Endometrial microvascular endothelial cells (primary cell): ENCODE results near the gene IGFN1. TPM values are rescaled to one million over a fixed set of nuclear protein-coding genes. Genes with fewer than 3 reads are reported as not detected.
"Not testable (repeated sequence)": the region's sequence is repeated elsewhere in the genome, so short reads cannot be mapped to it uniquely, and the experiment has no call there.

ENCODE experiments used
- in situ Hi-C: cut with HindIII; loops from 2 replicates; pipeline ENCODE4 v1.10.0; 2017; ENCODE audit warnings: low sequenced_read_pairs, low pct_unique_long_range_greater_than_20kb; ENCODE audit errors: inconsistent ontology term
- total RNA-seq: library from RNA; depleted of rRNA; stranded (reverse); fragments of >200 nt; gene quantifications from one replicate; pipeline ENCODE4 v1.2.3, GENCODE V29; 2015; ENCODE audit errors: inconsistent ontology term

Gene IGFN1
- total RNA-seq, 1 donor from 2014 or later: not detected

DNA sequence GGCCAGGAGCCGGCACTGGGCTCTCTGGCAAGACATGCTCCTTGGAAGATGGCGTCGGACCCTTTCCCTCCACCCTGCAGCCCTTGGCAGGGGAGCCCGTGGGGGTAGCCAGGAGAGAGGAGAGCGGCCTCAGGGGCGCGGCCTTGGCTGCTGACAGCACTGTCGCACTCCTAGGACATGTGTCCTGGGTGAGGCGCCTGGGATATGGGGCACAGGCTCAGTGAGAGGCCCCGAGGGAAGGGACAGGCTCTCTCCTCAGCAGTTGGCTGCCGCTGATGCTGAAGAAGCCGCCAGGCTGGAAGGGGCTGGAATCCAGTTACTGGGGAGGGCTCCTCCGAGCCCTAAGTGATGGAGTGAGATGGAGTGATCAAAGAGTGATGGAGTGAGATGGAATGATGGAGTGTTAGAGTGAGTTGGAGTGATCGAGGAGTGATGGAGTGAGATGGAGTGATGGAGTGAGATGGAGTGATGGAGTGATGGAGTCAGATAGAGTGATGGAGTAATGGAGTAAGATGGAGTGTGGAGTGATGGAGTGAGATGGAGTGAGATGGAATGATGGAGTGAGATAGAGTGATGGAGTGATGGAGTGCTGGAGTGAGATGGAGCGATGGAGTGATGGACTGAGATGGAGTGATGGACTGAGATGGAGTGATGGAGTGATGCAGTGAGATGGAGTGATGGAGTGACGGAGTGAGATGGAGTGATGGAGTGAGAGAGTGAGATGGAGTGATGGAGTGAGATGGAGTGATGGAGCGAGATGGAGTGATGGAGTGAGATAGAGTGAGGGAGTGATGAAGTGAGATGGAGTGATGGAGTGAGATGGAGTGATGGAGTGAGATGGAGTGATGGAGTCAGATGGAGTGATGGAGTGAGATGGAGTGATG, 65.1 kb downstream of the IGFN1 start:
- in situ Hi-C loops: no loop called here

DNA sequence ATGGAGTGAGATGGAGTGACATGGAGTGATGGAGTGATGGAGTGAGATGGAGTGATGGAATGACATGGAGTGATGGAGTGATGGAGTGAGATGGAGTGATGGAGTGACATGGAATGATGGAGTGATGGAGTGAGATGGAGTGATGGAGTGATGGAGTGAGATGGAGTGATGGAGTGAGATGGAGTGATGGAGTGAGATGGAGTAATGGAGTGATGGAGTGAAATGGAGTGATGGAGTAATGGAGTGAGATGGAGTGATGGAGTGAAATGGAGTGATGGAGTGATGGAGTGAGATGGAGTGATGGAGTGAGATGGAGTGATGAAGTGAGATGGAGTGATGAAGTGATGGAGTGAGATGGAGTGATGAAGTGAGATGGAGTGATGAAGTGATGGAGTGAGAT, 67.5 kb downstream of the IGFN1 start:
- in situ Hi-C loops: not testable (repeated sequence)

DNA sequence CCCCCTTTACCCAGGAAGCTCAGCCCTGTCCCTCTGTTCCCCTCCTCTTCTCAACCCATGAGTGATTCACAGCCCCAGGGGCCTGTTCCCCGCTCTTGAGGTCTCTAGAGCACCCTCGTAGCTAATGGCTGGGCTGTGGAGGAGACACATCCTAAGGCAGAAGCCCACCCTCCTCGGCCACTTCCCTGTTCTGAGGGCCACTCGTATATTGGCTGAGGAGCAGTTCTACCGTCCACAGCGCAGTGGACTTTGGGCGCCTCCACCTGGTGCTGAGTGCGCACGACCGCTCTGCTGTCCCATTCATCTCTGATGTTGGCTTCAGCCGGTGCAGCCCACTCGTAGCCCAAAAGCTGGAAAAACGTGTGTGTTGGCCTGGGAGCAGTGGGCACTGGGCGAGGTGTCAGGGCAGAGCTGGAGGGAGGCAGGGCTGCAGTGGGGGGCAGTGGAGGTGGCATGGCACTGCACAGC, 68.2 kb downstream of the IGFN1 start:
- in situ Hi-C loops: no loop called here

DNA sequence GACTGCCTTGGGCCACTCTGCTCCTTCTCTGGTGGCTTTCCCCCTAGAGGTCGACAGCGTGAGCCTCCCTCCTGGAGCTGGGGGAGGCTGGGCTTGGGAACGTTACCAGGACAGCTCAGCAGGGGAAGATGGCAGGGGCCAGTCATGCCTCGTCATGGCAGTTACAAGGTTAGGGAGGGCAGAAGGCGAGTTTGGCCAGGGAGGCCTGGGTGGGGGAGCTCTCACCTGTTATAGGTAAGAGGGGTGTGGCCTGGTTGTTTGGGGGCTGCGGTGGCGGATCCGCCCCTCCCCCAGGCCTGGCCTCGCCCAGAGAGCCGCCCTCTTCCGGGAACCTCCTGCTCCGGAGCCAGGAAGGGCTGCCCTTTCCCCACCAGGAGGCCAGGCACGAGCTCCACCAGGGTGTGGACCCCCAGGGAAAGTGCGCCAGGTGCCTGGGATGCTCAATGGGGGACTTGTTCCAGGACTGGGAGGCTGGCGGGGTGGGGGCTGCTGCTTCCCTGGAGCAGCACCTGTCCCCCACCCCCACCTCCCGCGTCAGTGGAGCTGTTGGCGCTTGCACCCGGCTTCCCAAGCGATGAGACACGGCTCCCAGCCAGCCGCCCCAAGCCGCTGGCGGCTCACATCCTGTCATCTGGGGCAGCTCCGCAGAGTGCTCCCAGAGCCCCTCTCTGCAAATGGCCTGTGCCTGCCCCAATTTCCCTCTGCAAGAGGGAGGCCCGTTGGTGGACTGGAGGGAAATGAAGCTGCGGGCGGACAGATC, 69.0 kb downstream of the IGFN1 start:
- in situ Hi-C loops: no loop called here

DNA sequence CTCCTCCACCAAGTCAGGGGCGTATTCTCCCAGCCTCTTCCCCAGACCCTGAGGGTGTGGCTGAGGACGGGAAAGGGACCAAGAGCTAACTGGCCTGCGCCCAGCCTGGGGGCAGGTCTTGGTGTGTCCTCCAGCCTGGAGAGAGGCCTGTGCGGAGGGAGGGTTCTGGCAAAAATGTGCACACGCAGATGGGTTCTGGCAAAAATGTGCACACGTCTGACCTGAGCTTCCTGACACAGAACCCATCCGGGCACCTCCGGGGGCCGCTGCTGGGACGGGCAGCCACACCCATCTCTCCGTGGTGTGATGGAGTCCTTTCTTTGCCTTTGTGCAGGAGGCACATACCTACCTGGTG, 69.6 kb downstream of the IGFN1 start:
- in situ Hi-C loops: no loop called here

DNA sequence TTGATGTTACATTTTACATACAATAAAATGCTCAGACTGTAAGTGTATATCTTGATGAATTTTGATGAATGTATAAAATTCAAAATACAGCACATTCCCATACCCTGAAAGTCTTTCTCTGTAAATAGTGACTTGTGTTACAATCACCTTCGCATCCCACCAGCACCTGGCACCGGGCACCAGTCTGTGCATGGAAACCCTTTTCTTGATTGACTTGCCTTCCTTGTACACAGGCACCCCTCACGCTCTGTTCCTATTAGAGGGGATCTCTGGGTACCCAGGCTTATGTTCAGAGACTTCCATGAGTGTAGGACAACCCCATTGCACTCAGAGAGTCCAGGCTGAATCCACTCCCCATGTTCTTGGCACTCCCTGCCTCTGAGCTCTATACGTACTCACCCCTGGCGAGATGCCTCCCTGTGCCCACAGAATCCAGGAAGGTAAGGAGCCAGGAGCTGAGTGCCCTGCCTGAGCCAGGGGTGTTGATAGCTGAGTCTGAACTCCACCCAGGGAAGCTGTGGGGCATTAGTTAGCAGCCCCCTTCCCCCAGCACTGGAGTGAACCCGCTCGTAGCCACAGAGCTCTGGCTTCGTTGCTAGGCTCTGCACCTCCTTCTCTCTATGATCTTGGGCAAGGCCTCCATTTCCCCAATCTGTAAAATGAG, 70.2 kb downstream of the IGFN1 start:
- in situ Hi-C loops: no loop called here

DNA sequence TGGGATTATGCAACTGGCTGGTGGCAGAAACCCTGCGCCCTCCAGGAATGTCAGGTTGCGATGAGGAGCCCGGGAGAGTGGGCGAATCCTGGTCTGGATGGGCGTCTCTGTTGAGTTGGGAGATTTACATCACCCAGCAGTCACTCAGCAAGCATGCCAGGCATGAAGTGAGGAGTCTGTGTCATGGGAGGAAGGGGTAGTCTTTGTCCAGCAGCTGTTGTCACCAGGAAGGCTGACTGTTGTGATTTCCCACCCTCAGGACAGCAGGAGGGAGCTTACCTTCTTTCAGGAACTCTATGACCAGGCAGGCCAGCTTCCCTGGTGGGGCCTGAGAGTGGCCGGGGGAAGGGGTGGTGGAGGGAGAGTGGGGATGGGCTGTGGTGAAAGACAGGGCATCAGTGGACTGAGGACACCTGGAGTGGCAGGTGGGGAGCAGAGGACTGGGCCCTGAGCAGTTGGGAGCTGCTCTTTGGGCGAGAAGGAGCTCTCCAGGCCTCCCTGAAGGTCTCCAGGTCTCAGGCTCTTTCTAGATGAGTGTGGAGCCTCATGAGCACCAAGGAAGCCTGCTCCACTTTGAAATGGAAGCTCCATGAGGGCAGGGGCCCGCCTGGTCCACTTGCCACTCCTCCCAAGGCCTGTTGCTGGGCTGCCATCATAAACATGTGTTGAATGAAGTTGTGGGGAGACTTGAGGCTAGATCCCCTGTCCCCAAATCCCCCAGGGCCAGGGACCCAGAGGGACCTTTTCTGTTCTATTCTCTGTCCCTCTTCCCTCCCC, 71.3 kb downstream of the IGFN1 start:
- in situ Hi-C loops: no loop called here

DNA sequence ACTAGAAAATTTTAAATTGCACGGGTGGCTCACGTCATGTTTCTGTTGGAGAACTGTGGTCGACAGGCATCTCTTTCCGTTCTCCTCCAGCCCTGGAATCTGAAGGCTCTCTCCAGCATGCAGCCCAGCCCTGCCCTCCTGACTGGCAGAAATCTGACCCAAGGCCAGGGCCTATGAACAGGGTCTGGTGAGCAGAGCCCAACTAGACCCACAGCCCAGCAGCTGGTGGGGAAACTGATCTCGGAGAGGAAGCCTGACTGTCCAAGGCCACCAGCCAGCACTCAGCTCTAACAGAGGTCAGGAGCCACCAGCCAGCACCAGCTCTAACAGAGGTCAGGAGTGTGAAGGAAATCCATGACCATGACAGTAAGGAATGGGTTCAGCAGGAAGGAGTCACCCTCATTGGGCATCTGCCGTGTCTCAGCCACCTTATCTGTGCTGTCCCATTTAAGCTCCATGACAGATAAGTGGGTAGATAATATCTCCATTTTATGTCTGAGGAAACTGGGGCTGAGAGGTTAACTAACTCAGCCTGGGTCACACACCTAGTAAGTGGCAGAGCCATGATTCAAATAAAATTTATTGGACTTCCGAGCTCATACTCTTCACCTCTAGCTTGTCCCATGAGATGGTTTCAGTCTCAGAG, 72.5 kb downstream of the IGFN1 start:
- in situ Hi-C loops: no loop called here

DNA sequence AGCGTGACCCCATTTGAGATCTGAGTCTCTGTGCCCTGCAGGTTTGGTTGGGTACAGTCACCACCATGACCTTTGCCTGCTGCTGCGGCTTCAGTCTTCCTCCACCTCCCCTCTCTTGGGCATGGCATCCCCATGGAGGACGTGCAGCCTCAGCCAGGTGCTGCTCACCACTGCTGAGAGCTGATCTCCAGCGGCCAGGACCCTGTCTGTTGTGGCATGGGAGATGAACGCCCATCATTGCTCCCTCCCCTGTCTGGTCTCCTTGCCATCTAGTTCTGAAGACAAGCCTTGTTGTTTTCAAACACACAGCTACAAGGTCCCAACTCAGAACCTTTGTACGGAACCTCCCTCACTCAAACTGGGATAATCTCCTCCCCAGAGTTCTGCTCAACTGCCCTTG, 73.4 kb downstream of the IGFN1 start:
- in situ Hi-C loops: no loop called here

DNA sequence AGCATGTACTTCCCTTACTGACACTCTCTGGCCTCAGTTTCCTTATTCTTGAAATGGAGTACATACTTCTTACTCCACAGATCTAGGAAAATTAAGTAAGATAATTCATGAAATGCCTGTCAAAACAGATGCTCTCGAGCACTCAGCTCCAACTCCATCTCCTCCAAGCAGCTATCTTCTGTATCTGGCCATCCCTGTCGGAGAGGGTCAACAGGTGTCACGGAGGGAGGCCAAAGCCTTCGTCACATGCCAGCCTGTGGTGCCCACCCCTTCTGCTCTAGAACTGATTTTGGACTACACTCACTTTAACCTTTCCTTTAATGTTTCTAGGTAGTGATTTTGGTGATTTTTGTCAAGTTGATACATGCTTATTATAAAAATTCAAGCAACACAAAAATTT, 73.9 kb downstream of the IGFN1 start:
- in situ Hi-C loops: no loop called here

DNA sequence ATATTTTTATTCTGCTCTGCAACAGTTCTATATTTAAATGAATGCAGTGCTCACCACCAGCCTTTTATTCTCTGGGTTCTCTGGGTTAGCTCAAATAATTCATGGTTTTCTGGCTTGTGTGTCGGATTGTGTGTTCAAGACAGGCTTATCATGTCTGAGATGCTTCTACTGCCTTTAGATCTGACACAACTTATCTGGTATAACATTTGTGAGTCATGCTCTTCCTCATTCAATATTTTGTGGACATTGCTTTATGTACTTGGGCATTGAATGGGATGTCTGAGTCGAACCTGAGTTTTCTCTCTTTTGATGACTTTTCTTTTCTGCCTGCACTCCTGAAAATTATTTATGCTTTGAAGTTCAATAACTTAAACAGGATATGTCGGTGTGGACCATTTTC, 75.1 kb downstream of the IGFN1 start:
- in situ Hi-C loops: no loop called here

DNA sequence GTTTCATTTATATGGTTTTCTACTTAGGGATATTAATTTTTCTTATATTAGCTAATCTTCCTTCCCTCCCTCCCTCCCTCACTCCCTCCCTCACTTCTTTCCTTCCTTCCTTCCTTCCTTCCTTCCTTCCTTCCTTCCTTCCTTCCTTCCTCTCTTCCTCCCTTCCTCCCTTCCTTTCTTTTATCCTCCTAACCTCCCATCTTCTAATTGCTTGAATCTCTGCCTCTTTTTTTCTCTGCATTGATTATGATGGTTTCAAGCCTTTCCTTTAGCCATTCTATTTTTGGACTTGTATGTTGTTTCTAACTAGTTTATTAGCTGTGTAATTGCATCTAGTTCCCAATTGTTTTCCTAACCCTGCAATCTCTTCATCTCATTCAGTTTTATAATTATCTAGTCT, 75.7 kb downstream of the IGFN1 start:
- in situ Hi-C loops: no loop called here

DNA sequence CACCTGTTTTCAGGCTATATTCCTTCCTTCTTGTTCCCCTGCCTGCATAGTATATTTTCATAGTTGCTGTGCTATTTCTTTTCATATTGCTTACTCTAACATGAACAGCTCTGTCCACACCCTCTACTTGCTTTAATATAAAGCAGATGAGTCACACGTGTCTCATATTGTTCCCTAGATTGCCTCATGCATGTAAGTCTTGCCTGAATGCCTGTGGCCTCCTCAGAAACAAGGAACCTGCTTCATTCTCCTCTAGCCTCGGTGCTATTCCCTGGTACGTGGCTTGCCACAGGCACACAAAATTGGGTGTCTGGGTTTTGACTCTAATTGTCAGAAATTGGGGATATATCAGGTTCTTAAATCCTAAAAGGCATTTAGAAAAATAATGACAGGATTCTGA, 76.2 kb downstream of the IGFN1 start:
- in situ Hi-C loops: no loop called here

DNA sequence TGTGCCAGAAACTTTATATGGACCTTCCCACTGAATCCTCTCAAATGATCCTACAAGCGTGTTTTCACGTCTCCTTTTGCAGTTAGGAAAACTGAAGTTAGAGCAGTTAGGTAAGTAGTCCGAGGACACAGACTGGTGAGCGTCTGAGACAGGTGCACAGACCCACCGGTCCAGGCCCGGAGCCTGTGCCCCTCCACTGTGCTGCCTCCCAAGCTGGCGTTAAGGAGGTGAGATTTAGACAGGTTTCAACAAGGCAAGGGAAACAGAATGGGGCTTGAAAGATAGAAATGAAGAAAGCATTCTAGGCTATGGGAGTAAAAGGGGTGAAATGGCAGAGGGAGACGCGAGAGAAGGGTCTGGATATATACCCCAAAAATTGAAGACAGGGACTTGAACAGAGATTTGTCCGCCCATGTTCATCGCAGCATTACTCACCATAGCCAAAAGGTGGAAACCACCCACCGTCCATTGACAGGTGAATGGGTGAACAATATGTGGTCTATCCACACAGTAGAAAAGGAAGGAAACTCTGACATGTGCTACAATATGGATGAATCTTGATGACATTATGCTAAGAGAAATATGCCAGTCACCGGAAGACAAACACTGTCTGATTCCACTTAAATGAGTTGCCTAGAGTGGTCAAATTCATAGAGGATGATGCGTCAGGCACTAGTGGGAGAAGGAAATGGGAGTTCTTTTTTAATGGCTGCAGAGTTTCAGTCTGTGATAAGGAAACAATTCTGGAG, 77.0 kb downstream of the IGFN1 start:
- in situ Hi-C loops: no loop called here

DNA sequence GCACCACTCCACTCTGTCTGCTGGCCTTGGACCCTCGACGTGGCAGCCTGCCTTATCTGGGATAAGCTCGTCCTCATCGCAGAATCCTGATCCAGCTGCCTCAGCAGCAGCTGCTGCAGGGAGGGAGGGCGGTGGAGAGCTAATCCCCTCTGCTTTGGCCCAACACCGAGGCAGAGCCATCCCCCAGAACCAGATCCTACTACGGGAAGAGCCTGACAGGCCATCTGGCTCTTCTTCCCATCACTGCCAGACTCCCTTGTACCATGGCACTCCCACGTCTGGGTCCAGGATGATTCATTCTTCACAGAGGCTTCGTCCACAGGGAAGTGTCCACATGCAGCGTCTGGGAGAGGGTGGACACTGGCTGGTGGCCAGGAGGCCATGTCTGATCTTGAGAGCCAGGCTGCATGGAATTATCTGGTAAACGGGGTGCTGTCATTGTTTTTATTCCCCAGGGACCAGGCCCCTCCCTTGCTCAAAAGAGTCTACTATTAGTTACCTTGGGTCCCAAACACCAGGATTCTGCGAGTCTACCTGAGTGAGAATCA, 78.1 kb downstream of the IGFN1 start:
- in situ Hi-C loops: no loop called here

DNA sequence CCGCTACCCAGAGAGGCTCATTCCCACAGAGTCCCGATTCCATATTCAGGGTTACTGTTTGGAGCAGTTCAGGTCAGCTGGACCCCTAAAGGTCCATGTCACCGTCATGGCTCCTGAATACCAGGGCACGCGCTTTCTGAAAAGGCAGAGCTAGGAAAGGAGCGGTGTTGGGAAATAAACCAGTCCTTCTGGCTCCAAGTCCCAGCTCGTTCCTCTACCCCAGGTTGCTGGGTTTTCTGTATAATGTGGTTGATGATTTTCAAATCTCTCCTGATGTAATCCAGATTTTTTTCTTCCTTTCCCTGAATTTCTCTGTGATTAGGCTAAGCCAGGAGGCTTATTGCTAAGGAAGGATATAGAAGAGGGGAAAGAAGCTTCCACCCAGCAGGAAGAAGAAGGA, 78.7 kb downstream of the IGFN1 start:
- in situ Hi-C loops: no loop called here

DNA sequence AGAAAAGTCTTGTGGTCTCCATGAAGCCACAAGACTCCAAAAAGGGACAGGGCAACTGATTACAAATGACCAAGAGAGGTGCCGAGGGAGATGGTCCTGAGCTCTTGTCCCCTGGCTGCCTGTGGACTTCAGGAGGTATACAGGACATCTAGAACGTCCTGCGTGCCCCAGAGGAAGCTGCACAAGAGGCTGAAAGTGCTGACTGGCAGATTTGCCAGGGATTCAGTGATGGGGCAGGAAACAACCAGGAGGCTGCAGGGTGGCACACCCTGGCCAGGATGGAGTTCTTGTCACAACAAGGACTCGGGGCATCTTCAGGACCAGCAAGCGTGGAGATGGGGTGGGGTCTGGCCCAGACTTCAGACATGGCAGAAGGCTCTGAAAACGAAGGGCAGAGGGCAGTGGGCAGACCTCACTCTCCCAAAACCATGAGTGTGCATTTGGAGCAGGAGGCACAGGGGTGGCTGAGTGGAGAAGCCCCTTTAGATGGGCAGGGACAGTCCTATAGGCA, 79.3 kb downstream of the IGFN1 start:
- in situ Hi-C loops: no loop called here
